ENCODE data around the gene AIG1.

AIG1 gene

GRCh38 chr6:143253586-143253985 is 192.9 kb downstream of the AIG1 start:
- no peak for DNase-seq
- H3K4me1 Mint-ChIP-seq, result no peaks in the 10 kb centered on the region
- CTCF ChIA-PET, result no interaction called here
- no peaks in the 10 kb centered on the region for H3K36me3 Mint-ChIP-seq
- no peak overlapping the region for H3K4me3 Mint-ChIP-seq
- H3K27ac Mint-ChIP-seq, result no peak overlapping the region
- H3K9me3 Mint-ChIP-seq, result no peaks in the 10 kb centered on the region
- no peaks in the 10 kb centered on the region for H3K27me3 Mint-ChIP-seq

DNA sequence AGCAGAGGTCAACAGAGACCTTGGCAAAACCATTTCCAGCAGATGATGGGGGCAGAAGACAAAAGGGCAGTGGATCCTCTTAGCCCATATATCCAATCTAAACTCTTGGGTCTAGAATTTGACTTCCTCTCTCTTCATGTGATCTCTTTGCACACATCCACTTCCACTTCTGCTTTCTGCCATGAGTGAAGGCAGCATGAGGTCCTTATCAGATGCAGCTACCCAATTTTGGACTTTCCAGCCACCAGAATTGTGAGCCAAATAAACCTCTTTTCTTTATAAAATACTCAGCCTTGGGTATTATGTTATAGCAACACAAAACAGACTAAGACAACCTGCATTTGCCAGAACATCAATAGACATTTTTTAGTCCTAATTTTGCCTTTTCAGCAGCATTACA is 198.3 kb downstream of the AIG1 start:
- Mint-ChIP-seq H3K4me3 (no peak overlapping the region), H3K36me3 (no peaks in the 10 kb centered on the region), H3K27ac (no peak overlapping the region), H3K27me3 (no peaks in the 10 kb centered on the region), H3K9me3 (no peaks in the 10 kb centered on the region), H3K4me1 (no peaks in the 10 kb centered on the region)
- no peak for DNase-seq
- CTCF ChIA-PET, result no interaction called here

GRCh38 chr6:143260857-143261256 is 200.2 kb downstream of the AIG1 start:
- DNase-seq, result no peak
- Mint-ChIP-seq H3K27me3 (no peaks in the 10 kb centered on the region), H3K9me3 (no peaks in the 10 kb centered on the region), H3K36me3 (no peaks in the 10 kb centered on the region), H3K27ac (no peak overlapping the region), H3K4me3 (no peak overlapping the region), H3K4me1 (no peaks in the 10 kb centered on the region)
- CTCF ChIA-PET, result no interaction called here

- Mint-ChIP-seq H3K36me3 (no peaks in the 10 kb centered on the region), H3K9me3 (no peaks in the 10 kb centered on the region), H3K4me3 (no peak overlapping the region), H3K27ac (no peak overlapping the region), H3K27me3 (no peaks in the 10 kb centered on the region), H3K4me1 (no peaks in the 10 kb centered on the region)
- no peak for DNase-seq
- CTCF ChIA-PET, result no interaction called here
These were observed 201.3 kb downstream of the AIG1 start for GRCh38 chr6:143261899-143262436.

GRCh38 chr6:143262859-143263258 is 202.2 kb downstream of the AIG1 start:
- Mint-ChIP-seq H3K4me3 (no peak overlapping the region), H3K9me3 (no peaks in the 10 kb centered on the region), H3K27me3 (no peaks in the 10 kb centered on the region), H3K36me3 (no peaks in the 10 kb centered on the region), H3K27ac (no peak overlapping the region), H3K4me1 (no peaks in the 10 kb centered on the region)
- DNase-seq, result no peak
- CTCF ChIA-PET, result no interaction called here

DNA sequence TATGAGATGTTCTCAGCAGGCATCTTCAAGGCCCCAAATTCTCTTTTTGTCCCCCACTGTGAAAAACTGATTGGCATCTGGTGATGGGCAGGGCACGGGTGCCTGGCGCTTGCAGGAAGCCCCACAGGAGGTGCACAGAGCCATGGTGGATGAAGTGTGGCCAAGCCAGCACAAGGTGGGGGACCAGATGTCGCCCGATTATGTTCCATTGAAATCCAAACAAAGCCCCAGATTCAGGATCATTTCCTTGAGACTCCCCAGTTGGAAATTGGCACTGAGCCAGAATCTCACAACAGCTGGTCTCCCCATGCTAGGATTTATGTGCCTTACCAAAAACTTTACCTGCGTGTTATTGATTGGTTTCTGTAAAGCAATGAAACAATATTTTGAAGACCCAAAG is 203.7 kb downstream of the AIG1 start:
- H3K36me3 Mint-ChIP-seq, result no peaks in the 10 kb centered on the region
- H3K27me3 Mint-ChIP-seq, result no peaks in the 10 kb centered on the region
- H3K4me1 Mint-ChIP-seq, result no peaks in the 10 kb centered on the region
- DNase-seq, result no peak
- CTCF ChIA-PET, result no interaction called here
- H3K9me3 Mint-ChIP-seq, result no peaks in the 10 kb centered on the region
- H3K27ac Mint-ChIP-seq, result no peak overlapping the region
- no peak overlapping the region for H3K4me3 Mint-ChIP-seq

DNA sequence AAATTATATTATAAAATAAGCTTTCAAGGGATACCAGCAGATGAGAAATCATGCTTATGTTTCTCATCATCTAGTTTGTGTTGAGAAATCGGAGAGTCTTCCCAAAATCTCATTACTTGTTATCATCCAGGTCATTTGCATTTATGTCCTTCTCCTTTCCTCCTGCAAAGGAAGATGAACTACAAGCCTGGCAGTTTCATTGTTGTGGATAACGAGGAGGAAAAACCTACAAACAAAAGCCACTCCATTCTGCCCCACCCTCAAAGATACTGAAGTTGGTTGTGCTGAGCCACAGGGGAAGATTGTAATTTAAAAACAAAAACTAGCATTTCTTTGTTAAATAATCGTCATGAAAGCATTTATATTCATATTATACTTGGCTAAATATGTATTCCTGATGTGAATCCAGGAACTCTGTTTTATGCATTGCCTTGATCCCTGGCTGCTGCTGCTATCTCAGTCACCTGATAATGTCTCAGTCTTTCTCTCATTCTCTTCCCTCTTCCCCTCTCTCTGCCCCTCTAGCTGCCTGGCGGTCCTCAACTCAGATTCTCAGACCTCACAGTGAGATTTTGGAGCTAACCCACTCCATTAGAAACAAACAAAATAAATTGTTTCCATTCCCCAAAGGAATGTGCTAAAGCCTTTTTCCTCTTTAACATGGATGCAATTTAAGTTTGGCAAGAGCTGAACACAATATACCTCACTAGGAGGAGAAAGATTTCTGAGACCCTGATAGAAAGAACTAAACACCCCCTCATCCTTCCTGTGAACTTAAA is 204.5 kb downstream of the AIG1 start:
- H3K9me3 Mint-ChIP-seq, result no peaks in the 10 kb centered on the region
- no peak for DNase-seq
- H3K4me1 Mint-ChIP-seq, result no peaks in the 10 kb centered on the region
- H3K36me3 Mint-ChIP-seq, result no peaks in the 10 kb centered on the region
- CTCF ChIA-PET, result no interaction called here
- no peaks in the 10 kb centered on the region for H3K27me3 Mint-ChIP-seq
- no peak overlapping the region for H3K4me3 Mint-ChIP-seq
- no peak overlapping the region for H3K27ac Mint-ChIP-seq

DNA sequence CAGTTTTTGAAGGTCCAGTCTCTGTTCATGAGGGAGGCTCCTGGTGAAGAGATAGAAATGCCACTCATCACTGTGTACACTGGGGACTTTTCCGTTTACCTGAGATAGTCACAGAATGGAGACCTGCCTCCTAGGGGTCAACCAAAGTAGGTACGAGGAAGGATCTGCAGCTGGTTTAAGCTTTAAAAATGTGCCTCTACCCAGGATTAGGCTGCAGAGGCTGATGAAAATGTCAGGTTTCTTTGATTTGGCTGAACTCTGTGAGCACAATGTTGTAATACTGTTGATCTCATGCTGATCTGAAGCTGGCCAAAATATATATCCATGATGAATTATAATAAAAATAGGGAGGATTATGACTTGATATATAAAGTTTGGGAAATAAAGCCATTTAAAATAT is 207.1 kb downstream of the AIG1 start:
- no peaks in the 10 kb centered on the region for H3K36me3 Mint-ChIP-seq
- H3K4me3 Mint-ChIP-seq, result no peak overlapping the region
- H3K27ac Mint-ChIP-seq, result no peak overlapping the region
- DNase-seq, result no peak
- no peaks in the 10 kb centered on the region for H3K4me1 Mint-ChIP-seq
- H3K27me3 Mint-ChIP-seq, result no peaks in the 10 kb centered on the region
- H3K9me3 Mint-ChIP-seq, result no peaks in the 10 kb centered on the region
- CTCF ChIA-PET, result interaction anchor here (0.7 kb wide), 1 partner anchor 12 kb away, joined by 3 read pairs; no protein-coding TSS in a partner anchor

DNA sequence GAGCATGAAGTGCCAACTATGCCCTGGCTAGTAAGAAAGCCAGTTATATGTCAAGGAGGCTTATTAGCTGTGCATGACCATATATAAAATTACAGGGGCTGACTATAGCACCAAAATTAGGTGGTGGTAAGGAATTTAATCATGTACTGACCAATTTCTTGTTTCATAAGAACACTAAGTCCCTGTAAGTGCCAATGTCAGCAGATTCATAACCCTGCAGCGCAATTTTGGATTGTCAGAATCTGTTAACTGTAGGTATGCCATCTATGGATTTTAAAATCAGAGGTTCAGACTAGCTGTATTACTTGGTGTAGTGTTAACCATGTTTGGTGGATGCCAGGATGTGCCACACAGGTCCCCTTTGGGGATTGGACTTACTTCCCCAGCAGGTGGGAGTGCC is 207.8 kb downstream of the AIG1 start:
- no peaks in the 10 kb centered on the region for H3K4me1 Mint-ChIP-seq
- H3K9me3 Mint-ChIP-seq, result peaks cover 3% of the 10 kb centered on the region
- no peak for DNase-seq
- no peak overlapping the region for H3K27ac Mint-ChIP-seq
- H3K4me3 Mint-ChIP-seq, result no peak overlapping the region
- no peaks in the 10 kb centered on the region for H3K27me3 Mint-ChIP-seq
- CTCF ChIA-PET, result no interaction called here
- H3K36me3 Mint-ChIP-seq, result no peaks in the 10 kb centered on the region

GRCh38 chr6:143270026-143270425 is 209.3 kb downstream of the AIG1 start:
- CTCF ChIA-PET, result interaction anchor here (1.6 kb wide), 1 partner anchor 10 kb away, joined by 4 read pairs; no protein-coding TSS in a partner anchor
- no peak for DNase-seq

DNA sequence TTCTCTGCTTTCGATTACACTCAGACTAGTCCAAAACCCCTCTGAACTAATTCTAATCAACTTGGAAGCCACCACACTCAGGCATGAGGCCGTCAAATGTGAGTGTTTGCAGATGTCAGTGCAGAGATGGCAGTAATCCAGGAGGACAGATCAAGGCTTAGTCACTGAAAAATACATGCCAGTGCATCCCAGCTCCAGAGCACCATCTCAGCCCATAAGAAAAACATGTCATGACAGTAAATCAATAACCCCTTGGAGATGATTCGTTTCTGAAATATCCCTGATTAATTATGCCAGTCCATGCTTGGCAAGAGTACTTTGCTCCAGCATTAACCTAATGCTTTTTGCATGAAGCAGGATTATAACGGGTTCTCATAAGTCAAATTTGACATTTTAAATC is 210.3 kb downstream of the AIG1 start:
- Mint-ChIP-seq H3K9me3 (peaks cover 4% of the 10 kb centered on the region), H3K27ac (no peak overlapping the region), H3K4me3 (no peak overlapping the region), H3K36me3 (no peaks in the 10 kb centered on the region), H3K27me3 (no peaks in the 10 kb centered on the region), H3K4me1 (no peaks in the 10 kb centered on the region)
- CTCF ChIA-PET, result interaction anchor here (1.6 kb wide), 1 partner anchor 9 kb away, joined by 4 read pairs; no protein-coding TSS in a partner anchor
- no peak for DNase-seq

More at GRCh38 chr6:143270026-143270425, 209.3 kb downstream of the AIG1 start:
- no peak overlapping the region for H3K4me3 Mint-ChIP-seq
- H3K27me3 Mint-ChIP-seq, result no peaks in the 10 kb centered on the region
- peaks cover 4% of the 10 kb centered on the region for H3K9me3 Mint-ChIP-seq
- H3K36me3 Mint-ChIP-seq, result no peaks in the 10 kb centered on the region
- H3K4me1 Mint-ChIP-seq, result no peaks in the 10 kb centered on the region
- H3K27ac Mint-ChIP-seq, result no peak overlapping the region

DNA sequence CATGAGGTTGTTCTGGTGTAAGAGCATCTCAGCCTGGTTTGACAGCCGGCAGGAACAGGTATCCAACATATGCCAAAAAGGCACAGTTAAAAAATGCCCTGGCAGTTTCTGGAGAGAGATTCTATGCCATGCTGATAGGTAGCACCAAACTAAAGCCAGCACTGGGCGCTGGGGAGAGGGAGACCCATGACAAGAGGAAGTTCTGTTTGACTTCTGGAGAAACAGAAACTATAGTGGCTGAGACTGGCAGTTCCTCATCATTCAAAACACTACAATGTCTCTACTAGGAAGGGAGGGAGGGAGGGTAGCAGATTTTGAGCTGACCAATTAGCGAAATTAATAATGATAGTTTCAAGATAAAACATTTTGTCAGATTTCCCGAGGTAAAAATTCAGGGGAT is 215.7 kb downstream of the AIG1 start:
- no peaks in the 10 kb centered on the region for H3K27me3 Mint-ChIP-seq
- H3K27ac Mint-ChIP-seq, result no peak overlapping the region
- H3K36me3 Mint-ChIP-seq, result no peaks in the 10 kb centered on the region
- CTCF ChIA-PET, result no interaction called here
- no peak for DNase-seq
- no peak overlapping the region for H3K4me3 Mint-ChIP-seq
- peaks cover 6% of the 10 kb centered on the region for H3K4me1 Mint-ChIP-seq
- peaks cover 4% of the 10 kb centered on the region for H3K9me3 Mint-ChIP-seq

- Mint-ChIP-seq H3K9me3 (no peaks in the 10 kb centered on the region), H3K4me1 (peaks cover 6% of the 10 kb centered on the region), H3K27ac (no peak overlapping the region), H3K27me3 (no peaks in the 10 kb centered on the region), H3K36me3 (no peaks in the 10 kb centered on the region), H3K4me3 (no peak overlapping the region)
- no peak for DNase-seq
- CTCF ChIA-PET, result interaction anchor here (0.8 to 1.8 kb wide), 4 partner anchors 9 to 805 kb away, joined by 3 to 8 read pairs (median 4); no protein-coding TSS in a partner anchor
These were observed 218.7 kb downstream of the AIG1 start for GRCh38 chr6:143279385-143279784.

DNA sequence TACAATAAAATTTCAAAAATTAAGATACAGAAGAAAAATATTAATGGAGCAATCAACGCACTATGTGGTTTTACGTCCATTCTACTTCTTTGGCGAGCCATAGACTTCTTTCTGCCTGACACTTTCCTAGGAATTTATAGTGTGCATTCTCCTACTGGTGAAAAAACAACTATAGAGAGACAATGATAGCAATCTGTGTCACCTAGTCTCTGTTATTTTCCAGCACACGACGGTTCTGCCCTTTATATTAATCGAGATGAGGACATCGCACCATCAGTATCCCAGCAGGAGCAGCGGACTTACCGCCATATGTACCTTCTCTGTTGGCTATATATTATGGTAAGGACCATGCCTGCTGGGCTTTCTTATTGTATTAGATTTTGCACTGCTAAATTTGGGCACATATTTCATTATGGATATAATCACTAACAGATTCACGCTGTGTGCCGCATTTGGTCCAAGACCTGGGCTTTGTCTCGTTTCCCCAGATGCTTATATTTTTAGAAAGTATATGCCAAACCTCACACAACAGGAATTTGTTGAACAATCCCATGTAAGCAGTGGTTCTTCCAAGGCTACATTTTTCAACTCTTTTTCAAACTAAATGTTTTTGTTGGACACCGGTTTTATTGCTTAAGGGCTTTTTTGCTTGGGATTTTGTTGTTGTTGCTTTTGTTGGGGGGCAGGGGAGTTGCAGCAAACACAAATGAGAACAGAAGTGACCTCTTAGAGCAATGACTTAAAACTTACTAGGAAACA is 223.4 kb downstream of the AIG1 start:
- CTCF ChIA-PET, result no interaction called here
- Mint-ChIP-seq H3K4me3 (no peak overlapping the region), H3K36me3 (no peaks in the 10 kb centered on the region), H3K4me1 (no peaks in the 10 kb centered on the region), H3K27me3 (no peaks in the 10 kb centered on the region), H3K9me3 (no peaks in the 10 kb centered on the region), H3K27ac (no peak overlapping the region)
- no peak for DNase-seq

All from activated naive CD4-positive, alpha-beta T cell treated with anti-CD3 and anti-CD28 coated beads, Interleukin-2, amount 10 ng/mL, durations not matched to agents 7 days and 5 days (primary cell).